NCI-H1417 (cell line): ENCODE measurements around the gene TSHR.
"Not testable (repeated sequence)": the region's sequence is repeated elsewhere in the genome, so short reads cannot be mapped to it uniquely, and the experiment has no call there.

Source experiments
- DNase-seq, 3 experiments: peaks; one replicate each; lab custom pipeline; 2025; lab: John Stamatoyannopoulos, UW

TSHR gene

GRCh38 chr14:81068176-81068782, 112.9 kb downstream of the TSHR start:
- DNase-seq = no peak

DNA sequence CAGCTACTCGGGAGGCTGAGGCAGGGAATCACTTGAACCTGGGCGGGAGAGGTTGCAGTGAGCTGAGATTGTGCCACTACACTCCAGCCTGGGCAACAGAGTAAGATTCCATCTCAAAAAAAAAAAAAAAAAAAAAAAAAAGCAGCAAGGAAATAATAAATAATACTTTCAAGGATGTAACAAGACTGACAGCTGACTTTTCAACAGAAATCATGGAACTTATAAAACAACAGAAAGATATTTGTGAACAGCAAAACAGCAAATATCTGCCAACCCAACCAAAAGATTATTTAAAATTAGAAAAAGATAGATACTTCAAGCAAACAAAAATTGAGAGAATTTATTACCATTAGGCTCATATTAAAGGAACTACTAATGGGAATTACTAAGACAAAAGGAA, 115.1 kb downstream of the TSHR start:
- no peak for DNase-seq

DNA sequence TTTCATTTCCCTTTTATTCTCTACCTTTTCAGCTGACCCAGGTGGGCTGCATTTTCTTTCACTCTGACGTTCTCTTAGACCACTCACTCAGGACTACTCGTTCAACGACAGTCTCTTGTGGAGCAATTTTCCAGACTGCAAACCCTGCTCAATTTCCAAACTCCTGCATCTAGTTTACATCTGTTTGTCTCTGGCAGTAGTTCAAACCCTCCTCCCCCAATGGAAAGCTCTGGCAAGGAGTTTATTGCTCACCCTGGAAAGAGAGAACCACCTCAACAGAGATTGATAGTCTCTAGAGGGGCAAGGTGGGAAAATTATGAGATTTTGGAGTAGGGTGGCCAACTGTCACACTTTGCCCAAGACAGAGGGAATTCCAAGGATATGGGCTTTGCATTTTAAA, 130.2 kb downstream of the TSHR start:
- no peak for DNase-seq

DNA sequence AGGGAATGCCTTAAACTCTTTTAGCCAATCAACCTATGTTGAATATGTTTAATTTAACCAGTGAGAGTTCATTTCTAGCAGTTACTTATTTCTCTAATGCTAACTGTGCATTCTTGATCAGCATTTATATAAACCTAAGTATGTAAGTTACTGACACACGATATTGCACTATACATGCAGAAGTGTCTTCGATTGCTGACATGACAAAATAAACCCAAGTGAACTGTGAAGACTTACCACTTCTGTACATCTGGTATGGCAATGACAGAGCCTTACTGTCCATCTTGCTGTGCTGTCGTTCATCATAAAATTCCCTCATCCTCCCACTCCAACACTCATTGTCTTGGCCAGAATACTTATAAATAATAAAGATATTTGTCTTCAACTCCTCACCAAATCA, 131.8 kb downstream of the TSHR start:
- DNase-seq = no peak

DNA sequence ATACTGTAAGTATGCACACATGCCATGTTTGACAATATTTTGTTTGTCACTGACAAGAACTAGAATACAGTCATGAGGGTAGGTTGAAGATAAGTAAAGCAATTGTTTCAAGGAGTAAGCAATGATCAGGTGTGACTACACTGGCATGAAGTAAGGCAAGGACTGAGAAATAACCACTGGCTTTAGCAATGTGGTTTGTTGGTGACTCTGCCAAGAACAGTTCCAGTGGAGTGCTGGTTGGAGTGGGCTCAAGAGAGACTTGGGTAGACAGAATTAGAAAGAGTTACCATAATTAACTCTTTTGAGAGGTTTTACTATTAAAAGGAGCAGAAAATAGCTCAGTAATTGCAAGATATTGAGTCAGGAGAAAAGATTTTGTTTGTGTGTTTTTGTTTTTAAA, 135.7 kb downstream of the TSHR start:
- peak in 1 of 3 experiments; percentile 28 for DNase-seq

- no peak for DNase-seq
Measured at GRCh38 chr14:81091660-81092059, 136.2 kb downstream of the TSHR start.

DNA sequence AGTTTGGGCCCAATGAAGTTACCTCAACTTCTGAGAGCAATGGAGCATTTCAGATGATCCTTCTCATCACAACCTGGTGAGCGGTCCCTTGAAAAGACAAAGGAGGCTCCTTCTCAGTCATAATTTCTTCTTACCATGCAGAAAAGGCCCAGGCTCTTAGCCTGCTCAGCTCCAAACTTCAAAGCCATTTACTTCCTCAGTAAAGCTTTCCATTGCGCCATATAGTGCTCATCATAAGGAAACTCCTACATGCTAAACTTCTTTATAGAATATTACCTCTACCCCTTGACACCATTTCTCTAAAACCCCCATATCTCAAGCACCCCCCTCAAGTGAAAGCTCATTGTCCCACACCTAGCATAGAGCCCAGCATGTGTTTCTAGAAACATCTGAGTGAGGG, 138.2 kb downstream of the TSHR start:
- no peak for DNase-seq

GRCh38 chr14:81095539-81095938, 140.1 kb downstream of the TSHR start:
- DNase-seq = no peak

GRCh38 chr14:81096656-81097055, 141.2 kb downstream of the TSHR start:
- DNase-seq = no peak

DNA sequence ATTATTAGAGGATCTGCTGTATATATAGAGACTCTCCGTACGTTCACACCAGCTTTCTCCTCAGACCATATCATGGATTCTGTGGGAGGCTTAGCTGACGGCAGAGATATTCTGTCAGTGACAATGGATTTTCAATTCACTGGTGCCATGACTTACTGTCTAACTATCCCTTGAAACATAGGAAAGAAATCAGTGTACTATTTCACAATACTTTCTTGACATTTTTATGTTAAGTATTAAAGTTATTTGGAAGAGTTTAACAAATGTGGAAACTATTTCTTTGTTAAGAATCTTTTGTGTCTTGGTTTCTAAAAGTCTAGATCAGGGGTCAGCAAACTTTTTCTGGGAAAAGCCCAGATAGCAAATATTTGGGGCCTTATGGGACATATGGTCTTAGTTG, 146.8 kb downstream of the TSHR start:
- no peak for DNase-seq

GRCh38 chr14:81103443-81103842, 148.0 kb downstream of the TSHR start:
- no peak for DNase-seq

GRCh38 chr14:81105378-81105777, 150.0 kb downstream of the TSHR start:
- no peak for DNase-seq

DNA sequence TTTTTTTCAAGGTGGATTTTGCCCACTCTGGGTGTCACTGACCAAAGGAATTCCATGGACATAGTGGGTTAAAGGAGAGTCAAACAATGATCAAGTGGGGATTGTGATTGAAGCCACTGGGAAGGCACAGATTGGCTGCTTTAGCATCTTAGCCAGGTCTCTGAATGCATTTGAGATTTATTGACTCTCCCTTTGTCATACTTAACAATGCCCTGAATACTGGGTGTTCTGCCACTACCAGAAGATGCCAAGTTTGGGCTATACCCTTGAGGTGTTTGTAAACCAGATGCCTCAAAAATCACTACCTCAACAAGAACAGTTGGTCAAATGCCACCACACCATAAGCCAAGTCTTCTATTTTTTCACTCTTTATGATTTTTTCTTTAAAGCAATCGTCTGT, 150.5 kb downstream of the TSHR start:
- DNase-seq = no peak

DNA sequence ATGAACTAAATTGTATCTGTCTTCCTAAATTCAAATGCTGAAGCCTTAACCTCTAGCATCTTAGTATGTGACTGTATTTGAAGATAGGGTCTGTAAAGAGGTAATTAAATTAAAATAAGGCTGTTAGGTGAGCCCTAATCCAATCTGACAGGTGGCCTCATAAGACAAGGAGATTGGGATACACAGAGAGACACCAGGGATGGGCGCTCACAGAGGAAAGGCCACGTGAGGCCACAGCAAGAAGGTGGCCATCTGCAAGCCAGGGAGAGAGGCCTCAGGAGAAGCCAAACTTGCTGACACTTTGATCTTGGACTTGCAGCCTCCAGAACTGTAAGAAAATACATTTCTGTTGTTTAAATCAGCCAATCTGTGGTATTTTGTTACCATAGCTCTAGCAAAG, 154.8 kb downstream of the TSHR start:
- DNase-seq = no peak

GRCh38 chr14:81113176-81113575, 157.8 kb downstream of the TSHR start:
- no peak for DNase-seq

DNA sequence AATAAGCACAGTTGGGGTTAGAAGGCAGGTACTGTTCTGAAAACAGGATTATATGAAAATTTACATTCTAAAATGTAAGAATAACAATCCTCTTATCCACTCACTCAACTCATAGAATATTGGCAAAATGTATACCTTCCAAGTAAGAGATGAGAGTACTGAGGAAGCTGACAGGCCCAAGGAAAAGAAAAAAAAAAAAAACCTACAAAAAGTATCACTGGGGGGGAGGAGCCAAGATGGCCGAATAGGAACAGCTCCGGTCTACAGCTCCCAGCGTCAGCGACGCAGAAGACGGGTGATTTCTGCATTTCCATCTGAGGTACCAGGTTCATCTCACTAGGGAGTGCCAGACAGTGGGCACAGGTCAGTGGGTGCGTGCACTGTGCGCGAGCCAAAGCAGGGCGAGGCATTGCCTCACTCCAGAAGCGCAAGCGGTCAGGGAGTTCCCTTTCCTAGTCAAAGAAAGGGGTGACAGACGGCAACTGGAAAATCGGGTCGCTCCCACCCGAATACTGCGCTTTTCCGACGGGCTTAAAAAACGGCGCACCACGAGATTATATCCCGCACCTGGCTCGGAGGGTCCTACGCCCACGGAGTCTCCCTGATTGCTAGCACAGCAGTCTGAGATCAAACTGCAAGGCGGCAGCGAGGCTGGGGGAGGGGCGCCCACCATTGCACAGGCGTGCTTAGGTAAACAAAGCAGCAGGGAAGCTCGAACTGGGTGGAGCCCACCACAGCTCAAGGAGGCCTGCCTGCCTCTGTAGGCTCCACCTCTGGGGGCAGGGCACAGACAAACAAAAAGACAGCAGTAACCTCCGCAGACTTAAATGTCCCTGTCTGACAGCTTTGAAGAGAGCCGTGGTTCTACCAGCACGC, 158.8 kb downstream of the TSHR start:
- DNase-seq = not testable (repeated sequence)

DNA sequence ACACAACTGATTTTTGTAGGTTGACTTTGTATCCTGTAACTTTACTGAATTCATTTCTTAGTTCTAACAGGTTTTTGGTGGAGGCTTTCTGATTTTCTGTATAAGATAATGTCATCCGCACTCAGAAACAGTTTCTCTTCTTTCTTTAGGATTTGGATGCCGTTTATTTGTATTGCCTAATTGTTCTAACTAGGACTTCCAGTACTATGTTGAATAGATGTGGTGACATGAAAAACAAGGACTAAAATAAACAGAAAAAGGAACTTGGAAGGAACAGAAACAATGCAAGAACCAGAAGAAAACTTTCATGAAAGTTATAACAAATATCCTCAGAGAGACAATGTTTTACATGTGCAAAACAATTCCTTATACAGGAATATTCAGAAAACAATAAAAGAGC, 165.1 kb downstream of the TSHR start:
- no peak for DNase-seq

DNA sequence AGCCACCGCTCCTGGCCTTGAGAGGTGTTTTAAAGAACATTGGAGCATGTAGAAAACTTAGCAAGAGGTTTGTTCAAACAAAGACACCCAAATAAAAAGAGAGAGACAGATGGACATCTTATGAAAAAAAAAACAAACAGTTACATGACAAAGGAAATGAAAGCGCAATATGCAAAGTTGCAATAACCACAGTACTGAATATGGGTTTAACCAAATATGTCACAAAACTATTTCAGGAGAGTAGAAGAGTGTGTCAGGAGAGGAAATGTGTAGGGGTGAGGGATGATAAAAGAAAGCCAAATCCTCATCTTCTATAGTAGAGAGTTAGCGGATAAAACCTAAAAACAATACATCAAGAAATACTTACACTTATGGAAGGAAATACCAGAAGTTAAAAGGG, 166.9 kb downstream of the TSHR start:
- no peak for DNase-seq

DNA sequence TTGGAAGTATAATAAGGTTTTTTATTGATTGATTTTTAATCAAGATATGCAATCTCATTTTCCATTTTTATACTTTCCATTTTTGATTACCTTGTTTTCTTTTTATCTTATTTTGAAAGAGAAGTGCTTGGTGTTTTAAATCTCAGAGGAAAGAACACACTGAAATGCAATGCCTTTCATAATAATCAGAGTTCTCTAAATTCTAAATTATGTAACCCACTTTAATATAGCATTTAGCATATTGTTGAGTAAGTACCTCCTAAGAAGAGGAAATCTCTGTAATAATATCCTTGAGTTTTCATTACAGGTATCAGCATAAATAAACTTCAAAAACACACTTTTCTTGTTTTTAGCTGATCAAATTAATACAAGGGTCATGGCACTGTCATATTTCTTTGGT, 168.4 kb downstream of the TSHR start:
- DNase-seq = no peak

- DNase-seq = no peak
Measured at GRCh38 chr14:81125536-81125935, 170.1 kb downstream of the TSHR start.

GRCh38 chr14:81127785-81128184, 172.4 kb downstream of the TSHR start:
- no peak for DNase-seq

- DNase-seq = no peak
Measured at GRCh38 chr14:81129242-81129641, 173.8 kb downstream of the TSHR start.

DNA sequence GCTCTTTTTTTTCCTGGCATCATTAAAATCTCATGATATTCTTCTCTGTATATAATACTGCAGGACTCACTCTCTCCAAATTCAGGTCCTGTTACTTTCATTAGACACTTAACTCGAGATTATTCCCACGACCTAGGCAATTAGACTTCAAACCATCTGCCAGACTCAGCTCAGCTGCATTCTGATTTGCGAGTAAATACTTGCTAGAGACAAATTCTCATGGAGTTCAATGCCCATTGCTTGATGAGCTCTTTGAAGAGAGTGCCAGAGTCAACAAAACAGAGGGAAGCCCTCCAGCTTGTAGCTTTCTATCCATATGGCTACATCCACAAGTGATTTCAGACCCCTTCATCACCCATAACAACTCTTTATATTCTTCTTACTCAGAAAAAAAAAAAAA, 177.0 kb downstream of the TSHR start:
- peak; percentile 44 to 89 (median 66) for DNase-seq

- DNase-seq = no peak
Measured at GRCh38 chr14:81133400-81133799, 178.0 kb downstream of the TSHR start.
